Measurements from ENCODE around the gene BMP8B.
A peak's percentile ranks its signal among the peaks of the same experiment; 100 is the strongest.

The BMP8B gene

DNA sequence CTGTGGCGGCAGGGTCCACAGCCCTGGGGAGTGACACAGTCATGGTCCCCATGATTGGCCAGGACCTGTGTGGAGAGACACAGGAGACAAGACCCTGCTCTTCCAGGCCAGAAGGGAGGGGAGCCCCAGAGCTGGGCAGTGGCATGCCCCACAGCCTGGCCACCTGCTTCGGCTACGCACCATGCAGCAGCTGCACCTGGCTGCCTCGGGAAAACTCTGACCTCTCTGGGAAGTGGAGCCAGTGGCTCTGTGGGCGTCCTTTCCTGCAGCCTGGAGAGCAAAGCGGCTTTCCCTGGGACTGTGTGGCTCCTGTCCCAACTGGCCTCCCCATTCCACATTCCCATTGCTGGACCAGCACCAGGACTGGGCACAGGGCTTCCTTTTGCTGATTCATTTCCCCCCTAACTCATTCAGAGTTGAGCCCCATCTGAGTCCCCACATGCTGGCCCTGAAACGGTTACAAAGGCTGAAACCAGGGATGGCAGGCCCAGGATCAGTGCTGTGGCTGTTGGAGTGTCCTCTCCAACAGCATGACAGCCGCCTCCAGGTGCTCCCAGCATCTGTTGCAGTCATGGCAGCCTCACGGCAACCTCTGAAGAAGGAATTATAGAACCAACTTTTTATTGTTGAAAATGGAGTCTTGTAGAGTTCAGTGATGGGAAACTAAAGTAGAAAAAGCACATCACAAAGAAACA is 32.6 kb downstream of the BMP8B start:
- DNase-seq, result no peak

DNA sequence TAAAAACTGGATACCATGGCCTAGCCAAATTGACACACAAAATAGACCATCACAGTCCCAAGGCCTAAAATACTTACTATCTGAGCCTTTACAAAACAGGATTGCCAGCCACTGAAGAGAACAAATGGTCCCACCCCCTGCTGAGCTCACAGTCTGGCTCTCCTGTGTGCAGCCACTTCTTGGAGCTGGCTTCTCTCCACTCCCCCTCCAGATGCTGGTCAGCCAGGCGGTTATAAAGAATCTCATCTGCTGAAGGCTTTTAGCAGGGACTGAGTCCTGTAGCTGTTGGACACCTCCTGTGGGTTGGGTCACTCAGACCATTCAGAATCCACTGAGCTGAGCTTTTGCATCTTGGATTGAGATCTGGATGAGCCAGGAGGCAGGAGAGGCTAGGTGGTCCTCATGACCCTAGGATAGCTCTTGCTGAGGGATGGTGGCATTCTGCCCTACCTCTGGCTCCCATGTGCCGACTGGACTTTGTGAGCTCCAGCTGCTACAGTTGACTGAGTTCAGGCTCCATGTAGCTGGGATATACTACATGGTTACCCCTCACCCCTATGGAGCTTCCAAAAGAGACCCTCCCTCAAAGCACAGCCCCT is 33.7 kb downstream of the BMP8B start:
- no peak for DNase-seq

DNA sequence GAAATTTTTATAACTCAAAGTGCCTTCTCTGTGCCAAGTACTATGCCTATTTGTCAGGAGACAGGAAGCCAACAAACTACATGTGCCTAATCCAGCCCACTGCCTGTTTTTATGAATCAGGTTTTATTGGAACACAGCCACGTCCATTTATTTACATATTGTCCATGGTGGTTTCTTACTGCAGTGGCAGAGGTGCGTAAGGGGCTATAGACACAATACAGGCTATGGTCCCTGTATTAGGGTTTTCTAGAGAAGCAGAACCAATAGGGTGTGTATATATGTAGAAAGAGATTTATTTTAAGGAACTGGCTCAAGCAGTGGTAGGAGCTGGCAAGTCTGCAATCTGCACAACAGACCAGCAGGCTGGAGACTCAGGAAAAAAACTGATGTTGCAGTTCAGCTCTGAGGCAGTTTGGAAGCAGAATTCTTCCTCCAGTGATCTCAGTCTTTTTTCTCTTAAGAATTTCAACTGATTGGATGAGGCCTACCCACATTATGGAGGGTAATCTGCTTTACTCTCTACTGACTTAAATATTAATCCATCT is 34.6 kb downstream of the BMP8B start:
- peak; percentile 42 for DNase-seq

DNA sequence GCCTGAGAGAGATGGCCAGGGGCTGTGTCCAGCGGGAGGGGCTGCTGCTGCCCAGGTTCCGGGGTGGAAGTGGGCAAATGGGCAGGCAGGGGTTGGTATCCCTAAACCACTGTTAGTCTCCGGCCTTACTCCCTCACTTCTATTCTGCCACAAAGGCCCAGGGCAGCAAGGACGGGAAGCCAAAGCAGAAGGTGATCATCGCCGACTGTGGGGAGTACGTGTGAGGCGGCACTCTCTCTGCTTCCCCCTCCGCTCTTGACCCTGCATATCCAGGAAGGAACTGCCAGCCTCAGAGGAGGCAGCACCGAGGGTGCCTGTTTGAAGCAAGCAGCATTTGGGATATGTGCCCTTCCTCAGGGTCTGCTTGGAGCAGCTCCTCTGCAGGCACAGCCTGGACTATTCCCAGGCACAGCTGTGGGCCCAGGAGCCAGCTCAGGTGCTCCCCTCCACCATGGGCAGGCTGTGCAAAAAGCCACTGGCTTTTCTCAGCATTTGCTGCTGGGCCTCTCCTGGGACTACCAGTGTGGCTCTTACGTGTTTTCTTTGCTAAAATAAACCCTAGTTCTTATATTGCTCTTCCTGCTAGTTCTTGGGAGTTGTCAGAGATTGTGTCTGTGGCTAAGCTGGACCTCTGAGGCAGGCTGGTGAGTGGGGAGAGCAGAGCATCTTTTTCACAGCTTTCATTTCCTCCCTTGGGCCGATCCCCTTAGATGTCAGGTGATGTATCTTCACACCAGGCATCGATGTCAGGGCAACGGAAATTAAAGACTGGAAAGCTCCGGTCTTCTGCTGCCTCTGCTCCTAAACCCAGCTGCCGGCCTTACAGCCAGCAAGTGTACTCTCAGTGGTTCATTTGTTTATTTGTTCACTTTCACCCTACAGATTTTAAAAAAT is 35.3 kb downstream of the BMP8B start:
- no peak for DNase-seq

DNA sequence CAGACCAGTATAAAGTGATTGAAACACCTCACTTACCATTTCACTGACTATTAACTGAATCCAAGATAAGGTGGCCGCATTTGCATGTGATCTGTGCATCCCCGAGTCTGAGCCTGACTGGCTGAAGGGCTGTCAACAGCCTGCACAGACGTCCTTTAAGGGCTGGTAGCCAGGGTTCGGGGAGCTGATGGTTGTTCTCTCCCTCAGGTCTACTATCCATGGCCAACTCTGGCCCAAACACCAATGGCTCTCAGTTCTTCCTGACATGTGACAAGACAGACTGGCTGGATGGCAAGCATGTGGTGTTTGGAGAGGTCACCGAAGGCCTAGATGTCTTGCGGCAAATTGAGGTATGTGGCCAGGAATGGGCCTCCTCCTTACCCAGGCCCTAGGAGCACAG is 36.0 kb downstream of the BMP8B start:
- no peak for DNase-seq

DNA sequence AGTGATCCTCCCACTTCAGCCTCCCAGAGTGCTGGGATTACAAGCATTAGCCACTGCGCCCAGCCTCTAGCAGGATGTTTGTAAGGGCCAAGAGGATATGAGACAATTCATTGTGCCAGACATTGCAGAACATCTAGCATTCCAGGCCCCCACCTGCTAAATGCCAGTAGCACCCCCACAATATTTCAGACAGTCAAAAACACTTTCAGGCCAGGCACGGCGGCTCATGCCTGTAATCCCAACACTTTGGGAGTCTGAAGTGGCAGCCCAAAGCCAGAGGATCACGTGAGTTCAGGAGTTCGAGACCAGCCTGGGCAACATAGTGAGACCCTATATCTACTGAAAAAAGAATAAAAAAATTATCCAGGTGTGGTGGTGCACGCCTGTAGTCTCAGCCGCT is 37.1 kb downstream of the BMP8B start:
- no peak for DNase-seq

DNA sequence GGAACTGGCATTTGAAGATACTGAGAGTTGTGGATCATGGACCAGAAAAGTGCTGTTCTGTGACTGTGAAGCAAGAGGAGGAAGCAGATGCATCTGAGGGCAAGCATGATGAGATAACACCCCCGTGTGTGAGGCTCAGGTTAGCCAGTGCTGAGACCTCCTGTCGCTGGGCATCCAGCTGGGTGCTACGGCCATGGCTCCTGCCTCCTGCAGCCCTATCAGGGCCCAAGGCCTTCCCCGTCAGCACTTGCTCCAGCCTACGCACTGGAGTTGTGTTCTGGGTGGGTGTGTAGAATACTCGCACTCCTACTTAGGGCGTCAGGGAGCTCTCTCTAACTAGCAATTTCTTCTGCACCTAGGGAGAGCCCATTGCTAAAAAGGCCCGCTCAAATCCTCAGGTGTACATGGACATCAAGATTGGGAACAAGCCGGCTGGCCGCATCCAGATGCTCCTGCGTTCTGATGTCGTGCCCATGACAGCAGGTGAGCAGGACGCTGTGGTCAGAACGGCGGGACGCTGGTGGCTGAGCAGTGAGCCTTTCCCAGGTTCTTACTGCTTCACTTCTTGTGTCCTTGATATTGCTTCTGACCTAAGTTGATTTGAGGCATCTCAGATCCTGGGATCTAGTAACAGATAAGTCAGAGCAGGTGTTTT is 43.5 kb downstream of the BMP8B start:
- no peak for DNase-seq

DNA sequence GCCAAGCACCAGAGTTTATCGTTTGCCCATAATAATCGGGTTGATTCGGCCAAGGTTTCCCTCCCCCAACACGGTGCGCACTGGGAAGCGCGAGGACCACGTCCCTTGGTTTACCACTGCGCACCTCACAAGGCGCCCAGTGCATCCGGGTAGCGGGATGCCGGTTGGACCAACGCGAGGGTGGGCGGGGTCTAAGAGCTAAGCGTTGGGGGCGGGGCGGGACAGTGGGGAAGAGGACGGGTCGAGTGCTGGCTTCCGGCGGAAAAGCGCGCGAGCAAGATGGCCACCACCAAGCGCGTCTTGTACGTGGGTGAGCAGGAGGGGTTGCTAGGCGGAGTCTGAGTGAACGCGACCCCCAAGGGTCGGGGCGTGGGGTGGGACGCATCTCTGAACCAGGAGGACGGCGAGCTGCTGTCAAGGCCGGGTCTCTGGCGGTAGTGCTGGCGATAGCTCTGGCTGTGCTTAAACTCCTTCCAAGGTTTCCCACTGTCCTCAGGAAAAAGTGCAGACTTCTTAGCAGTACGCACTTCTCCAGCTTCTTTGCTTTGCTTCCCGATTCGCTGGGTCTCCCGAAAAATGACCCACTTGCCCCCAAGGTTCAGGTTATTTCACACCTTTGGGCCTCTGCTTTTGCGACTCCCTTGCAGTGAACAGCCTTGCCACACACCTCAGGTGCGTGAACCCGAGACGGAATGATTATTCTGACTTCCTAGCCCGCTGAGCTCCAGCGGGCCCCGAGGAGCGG is 49.9 kb downstream of the BMP8B start, which contains the start of gene PPIE:
Gene PPIE (plus strand): TSS at position 261 of the 745 bp plus-strand sequence. CDS start 19 bp downstream, at position 280.
- peak; percentile 87 for DNase-seq

DNA sequence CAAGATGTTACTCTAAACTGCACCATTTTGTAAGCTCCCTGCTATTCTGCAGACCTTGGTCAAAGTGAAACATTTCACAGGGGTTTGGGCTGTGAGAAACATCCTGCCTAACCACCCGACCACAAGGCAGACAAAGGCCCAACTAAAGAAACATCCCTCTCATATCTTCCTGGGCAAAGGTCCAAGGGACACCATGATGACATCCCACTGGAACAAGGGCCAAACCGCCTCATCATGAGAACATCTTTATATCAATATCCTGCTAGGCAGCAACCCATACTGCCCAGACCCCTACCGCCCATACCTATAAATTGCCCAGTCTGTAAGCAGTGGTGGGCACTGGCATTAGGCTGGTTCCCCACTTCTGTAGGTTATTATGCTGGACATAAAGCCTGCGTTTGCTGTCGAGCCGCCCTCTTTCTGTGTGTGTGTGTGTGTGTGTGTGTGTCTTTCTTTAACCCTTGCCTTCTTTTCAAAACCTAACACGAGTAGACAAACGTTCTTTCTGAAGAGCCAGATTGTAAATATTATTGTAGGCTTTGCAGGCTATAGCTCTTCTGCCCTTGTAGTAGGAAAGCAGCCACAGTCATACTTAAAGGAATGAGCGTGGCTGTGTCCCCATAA is 51.0 kb downstream of the BMP8B start:
- no peak for DNase-seq

DNA sequence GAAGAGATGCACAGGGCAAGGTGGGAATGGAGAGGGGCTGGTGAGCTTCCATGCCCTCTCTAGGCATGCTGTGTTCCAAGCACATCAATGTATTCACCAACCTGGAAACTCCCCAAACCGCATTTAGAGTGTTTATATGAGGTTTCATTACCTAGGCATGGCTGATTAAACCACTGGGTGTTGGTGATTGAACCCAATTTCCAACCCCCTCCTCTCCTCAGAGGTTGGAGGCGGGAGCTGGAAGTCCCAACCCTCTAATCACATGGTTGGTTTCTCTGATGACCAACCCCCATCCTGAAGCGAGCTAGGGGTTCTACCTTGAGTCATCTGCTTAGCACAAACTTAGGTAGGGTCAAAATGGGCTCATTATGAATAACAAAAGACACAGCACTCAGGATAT is 52.9 kb downstream of the BMP8B start:
- no peak for DNase-seq

DNA sequence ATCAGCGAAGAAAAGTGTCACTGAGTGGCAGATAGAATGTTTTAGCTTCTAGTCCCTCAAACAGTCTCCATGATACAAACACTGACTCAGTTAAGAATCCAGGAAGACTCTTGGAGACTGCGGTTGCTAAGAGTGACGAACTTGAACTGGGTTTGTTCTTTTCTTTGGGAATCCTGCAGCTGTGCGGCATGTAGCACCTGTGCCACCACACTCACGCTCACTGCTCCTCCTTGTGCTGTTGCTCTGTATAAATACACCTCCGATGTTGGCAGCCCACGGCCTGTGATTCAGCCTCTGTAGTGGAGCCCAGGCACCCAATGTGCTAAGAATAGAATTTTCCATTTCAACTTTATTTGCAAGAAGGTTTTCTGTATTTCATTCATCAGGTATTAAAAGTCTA is 55.5 kb downstream of the BMP8B start:
- DNase-seq, result no peak

DNA sequence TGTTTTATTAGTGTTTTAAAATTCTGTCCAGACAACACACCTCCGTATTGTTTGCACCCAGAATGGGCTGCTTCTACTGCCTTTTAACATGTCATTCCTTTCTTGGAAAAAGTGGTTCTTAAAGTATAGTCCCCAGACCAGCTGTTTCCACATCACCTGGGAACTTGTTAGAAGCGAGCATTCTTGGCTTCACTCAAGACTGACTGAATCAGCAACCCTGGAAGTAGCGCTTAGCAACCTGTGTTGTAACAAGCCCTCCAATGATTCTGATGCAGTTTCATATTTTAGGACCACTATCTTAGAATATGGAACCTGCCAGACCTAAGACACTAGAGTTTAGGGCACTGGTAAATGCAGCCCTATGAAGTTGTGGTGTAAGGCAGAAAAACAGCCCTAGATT is 55.9 kb downstream of the BMP8B start:
- DNase-seq, result no peak

DNA sequence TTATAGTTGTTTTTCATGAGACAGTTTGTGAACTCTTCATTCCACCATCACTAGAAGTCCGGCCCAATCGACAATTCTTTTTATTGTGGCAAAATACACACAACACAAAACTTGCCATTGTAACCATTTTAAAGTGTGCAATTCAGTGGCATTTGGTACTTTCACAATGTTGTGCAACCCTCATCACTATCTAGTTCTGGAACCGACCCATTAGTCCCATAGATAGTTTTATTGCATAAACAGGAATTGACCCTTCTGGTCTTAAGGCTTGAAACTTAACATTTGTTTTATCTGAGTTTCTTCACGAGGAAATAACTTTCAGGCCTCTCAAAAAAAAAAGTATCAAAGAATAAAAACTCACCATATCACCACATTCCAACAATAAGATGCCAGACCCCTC is 58.8 kb downstream of the BMP8B start:
- no peak for DNase-seq

DNA sequence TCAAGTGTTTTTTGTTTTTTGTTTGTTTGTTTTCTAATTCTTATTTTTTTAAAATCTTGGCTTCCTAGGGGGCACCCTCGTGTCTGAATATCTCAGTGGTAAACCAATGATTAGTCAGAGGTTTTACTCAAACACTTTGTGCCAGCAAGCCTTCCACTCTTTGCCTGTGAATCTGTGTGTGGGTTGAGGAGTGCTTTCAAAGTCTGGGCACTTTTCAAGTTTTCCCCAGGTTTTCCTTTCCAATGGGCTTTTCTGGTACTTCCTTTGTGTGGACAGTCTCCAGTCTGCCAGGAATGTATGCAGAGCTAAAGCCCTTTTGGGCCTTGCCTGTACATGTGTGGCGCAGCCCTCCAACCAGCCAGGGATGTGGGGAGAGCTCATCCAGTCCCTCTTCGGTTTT is 59.6 kb downstream of the BMP8B start:
- no peak for DNase-seq

DNA sequence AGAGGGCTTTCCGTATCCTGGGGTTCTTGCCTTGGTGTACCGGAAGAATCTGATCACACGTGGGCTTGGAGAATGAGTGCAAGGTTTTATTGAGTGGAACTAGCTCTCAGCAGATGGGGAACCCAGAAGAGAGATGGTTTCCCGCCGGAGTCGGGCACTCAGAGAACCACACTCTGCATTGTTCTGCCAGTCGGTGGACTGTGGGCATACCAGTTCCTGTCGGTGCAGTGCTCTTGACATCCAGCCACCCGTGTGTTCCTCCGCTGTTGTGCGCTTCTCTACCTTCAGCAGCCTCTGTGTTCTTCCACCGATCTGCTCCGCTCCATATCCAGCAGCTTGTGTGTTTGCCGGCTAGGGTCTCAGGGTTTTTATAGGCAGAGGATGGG is 60.7 kb downstream of the BMP8B start:
- no peak for DNase-seq

DNA sequence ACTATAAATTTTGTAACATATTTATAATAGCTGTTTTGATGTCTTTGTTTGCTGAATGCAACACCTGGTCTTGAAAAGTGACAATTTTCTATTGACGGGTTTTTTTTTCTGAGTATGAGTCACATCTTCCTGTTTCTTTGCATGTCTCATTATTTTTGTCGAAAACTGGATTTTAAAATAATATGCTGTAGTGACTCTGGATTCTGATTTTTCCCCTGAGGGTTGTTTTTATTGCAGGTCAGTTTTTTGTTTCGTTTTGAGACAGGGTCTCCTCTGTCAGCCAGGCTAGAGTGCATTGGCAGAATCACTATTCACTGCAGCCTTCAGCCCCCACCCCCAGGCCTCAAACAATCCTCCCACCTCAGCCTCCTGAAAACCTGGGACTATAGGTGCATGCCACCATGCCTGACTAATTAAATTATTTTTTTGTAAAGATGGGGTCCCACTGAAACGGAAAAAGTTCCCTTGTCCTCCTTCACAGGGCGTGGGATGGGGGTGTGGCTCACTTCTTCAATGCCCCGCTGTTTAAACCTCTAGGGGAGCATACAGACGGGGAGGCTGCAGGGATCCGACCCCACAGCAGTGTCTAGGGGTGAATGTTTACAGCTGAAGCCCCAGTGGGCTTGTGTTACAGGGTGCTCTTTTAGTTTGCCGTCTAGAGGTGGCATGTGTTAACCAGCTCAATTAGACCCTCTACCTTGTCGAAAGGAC is 61.3 kb downstream of the BMP8B start:
- no peak for DNase-seq

DNA sequence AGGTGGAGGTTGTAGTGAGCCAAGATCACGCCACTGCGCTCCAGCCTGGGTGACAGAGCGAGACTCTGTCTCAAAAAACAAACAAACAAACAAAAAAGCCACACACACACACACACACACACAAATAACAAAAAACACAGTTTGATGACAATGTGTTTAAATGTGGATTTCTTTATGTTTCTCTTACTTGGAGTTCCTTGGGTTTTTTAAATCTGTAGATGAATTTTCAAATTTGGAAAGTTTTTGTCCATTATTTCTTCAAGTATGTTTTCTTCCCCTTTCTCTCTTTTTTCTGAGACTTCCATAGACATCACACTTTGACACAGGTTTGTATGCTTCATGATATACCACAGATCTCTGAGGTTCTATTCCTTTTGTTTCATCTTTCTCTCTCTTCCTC is 62.1 kb downstream of the BMP8B start:
- no peak for DNase-seq

DNA sequence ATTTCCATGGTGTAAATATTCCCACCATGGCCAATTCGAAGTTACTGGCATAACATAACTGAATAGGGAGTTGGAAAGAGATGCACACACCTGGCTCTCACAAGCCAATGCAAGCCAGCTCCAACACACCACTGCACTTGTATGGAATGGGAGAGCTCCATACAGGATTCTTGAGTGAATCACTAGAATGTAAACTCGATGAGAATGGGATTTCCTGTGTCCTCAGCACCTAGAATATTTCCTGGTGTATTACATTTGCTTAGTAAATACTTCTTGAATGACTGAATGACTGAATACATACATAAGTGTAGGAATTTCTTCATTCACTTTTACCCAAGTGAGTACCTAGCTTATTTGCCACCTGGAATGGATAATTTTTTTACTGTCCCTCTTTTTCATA is 66.2 kb downstream of the BMP8B start:
- DNase-seq, result no peak

DNA sequence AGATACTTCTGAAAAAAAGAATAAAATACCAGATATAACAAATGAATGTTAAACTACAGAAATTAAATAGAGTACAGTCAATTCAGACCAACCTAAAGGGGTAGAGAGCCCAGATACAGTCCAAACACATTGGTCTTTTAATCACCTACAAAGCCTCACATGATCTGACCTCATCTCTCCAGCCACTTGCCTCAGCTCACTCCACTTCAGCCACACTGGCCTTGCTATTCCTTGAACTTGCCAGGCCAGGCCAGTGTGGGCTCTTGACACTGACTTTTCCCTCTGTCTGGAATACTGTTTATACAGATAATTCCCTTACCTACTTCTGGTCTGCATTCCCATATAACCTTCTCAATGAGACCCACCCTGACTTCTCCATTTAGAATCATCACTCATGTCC is 67.0 kb downstream of the BMP8B start:
- no peak for DNase-seq

DNA sequence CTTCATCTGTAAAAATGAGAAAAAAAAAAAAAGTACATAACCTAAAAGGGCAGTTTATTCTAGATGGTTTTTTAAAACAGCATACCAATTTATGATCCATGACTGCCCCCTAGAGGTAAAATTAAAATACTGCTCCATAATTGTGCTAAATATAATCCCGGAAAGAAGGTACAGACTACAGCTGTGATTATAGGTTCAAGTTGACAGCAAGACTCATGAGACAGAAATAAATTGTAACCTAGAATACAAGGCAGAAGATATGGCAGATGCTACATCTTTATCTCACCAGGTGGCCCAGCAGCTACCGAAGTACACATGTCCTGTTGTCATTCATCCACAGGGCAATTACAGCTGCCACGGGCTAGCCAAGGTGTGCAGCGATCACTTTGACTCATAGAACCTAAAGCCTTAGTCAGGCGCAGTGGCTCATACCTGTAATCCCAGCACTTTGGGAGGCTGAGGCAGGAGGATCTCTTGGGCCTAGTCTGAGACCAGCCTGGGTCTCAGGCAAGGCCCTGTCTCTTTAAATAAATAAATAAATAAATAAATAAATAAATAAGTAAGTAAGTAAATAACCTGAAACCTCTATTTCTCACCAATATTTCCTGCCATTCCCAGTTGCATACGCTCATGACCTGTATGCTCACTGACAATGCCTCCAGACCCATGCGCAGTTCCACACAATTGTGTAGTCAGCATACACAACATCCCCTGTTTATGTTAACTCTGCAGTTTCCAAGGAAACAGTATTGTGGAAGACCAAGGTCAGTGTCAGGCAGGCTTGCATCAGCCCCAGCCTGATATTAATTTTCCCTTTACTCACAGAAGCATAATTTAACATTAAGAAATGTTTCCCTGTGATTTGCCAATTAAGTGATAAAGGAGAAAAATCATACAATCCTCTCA is 68.3 kb downstream of the BMP8B start:
- DNase-seq, result peak; percentile 52

Measured in MV-4-11 (cell line).